Liver (tissue), 9 donors: ENCODE data around the gene GABBR2. TPM values are rescaled to one million over a fixed set of nuclear protein-coding genes. Genes with fewer than 3 reads are reported as not detected.

Source experiments
- DNase-seq: peaks from one replicate; pipeline ENCODE4 v3.0.0-alpha.2; 2017; ENCODE audit warnings: low spot score
- H3K27ac ChIP-seq, 2 donors: one replicate each; pipeline ENCODE4 v1.7.0; 2013; ENCODE audit warnings: inconsistent platforms in 2 of 2, low read length in 2 of 2, control low read depth in 1 of 2, low read depth in 1 of 2, mild to moderate bottlenecking in 1 of 2
- H3K27me3 ChIP-seq, 4 donors: one replicate each; pipeline versions ENCODE4 v1.6.1 to v1.7.0; 2013; ENCODE audit warnings: low read length in 3 of 4, inconsistent platforms in 1 of 4, mild to moderate bottlenecking in 1 of 4, moderate library complexity in 1 of 4; ENCODE audit not compliant: control insufficient read depth in 4 of 4, insufficient read depth in 4 of 4
- H3K36me3 ChIP-seq, 4 donors: one replicate each; pipeline versions ENCODE4 v1.6.1 to v1.7.0; 2013; ENCODE audit warnings: low read length in 3 of 4, mild to moderate bottlenecking in 3 of 4, low read depth in 1 of 4, moderate library complexity in 1 of 4; ENCODE audit not compliant: control insufficient read depth in 4 of 4, insufficient read depth in 3 of 4
- H3K4me1 ChIP-seq, 4 donors: one replicate each; pipeline versions ENCODE4 v1.6.1 to v1.7.0; 2013; ENCODE audit warnings: low read length in 3 of 4, mild to moderate bottlenecking in 3 of 4, moderate library complexity in 1 of 4; ENCODE audit not compliant: control insufficient read depth in 4 of 4, insufficient read depth in 4 of 4
- H3K4me3 ChIP-seq, 3 donors: one replicate each; pipeline versions ENCODE4 v1.6.1 to v1.7.0; 2013; ENCODE audit warnings: low read length in 3 of 3, control low read depth in 1 of 3, low read depth in 1 of 3, mild to moderate bottlenecking in 1 of 3
- H3K9ac ChIP-seq, 2 donors: one replicate each; pipeline ENCODE4 v1.7.0; 2013; ENCODE audit warnings: low read length in 2 of 2, mild to moderate bottlenecking in 2 of 2, moderate library complexity in 2 of 2, control low read depth in 1 of 2, low read depth in 1 of 2
- H3K9me3 ChIP-seq, 4 donors: one replicate each; pipeline versions ENCODE4 v1.6.1 to v1.7.0; 2013; ENCODE audit warnings: low read length in 3 of 4; ENCODE audit not compliant: control insufficient read depth in 4 of 4
- ATF3 ChIP-seq: IDR thresholded peaks from 2 replicates; pipeline ENCODE4 v1.6.1; 2016; ENCODE audit warnings: antibody characterized with exemption
- CTCF ChIP-seq: fragments of 150-350 bp; IDR thresholded peaks from 2 replicates; pipeline ENCODE4 v1.5.1; 2017; ENCODE audit warnings: improper control_type of control experiment, low read depth, low read length; ENCODE audit not compliant: missing input control
- EGR1 ChIP-seq, 2 donors: IDR thresholded peaks; 2 replicates each; pipeline ENCODE4 v1.6.1; 2016 to 2018; ENCODE audit warnings: antibody characterized with exemption in 2 of 2, low read depth in 2 of 2
- FOXA1 ChIP-seq: IDR thresholded peaks from 2 replicates; pipeline ENCODE4 v1.6.1; 2016; ENCODE audit warnings: antibody characterized with exemption
- FOXA2 ChIP-seq: IDR thresholded peaks from 2 replicates; pipeline ENCODE4 v1.6.1; 2016; ENCODE audit warnings: antibody characterized with exemption
- GABPA ChIP-seq, 2 donors: IDR thresholded peaks in 1 of 2; conservative IDR thresholded peaks in 1 of 2; 2 replicates each; pipeline ENCODE4 v1.6.1; 2016; ENCODE audit warnings: antibody characterized with exemption in 2 of 2, mild to moderate bottlenecking in 1 of 2, moderate library complexity in 1 of 2
- HNF4A ChIP-seq, 2 donors: conservative IDR thresholded peaks; 2 replicates each; pipeline ENCODE4 v1.6.1; 2016; ENCODE audit warnings: antibody characterized with exemption in 2 of 2, mild to moderate bottlenecking in 2 of 2
- HNF4G ChIP-seq: IDR thresholded peaks from 2 replicates; pipeline ENCODE4 v1.6.1; 2016; ENCODE audit warnings: antibody characterized with exemption
- RAD21 ChIP-seq, 2 donors: IDR thresholded peaks; 2 replicates each; pipeline ENCODE4 v1.6.1; 2016; ENCODE audit warnings: antibody characterized with exemption in 2 of 2, mild to moderate bottlenecking in 2 of 2
- REST ChIP-seq: IDR thresholded peaks from 2 replicates; pipeline ENCODE4 v1.6.1; 2016; ENCODE audit warnings: antibody characterized with exemption, mild to moderate bottlenecking
- SP1 ChIP-seq: IDR thresholded peaks from 2 replicates; pipeline ENCODE4 v1.6.1; 2018; ENCODE audit warnings: antibody characterized with exemption, mild to moderate bottlenecking
- TAF1 ChIP-seq: conservative IDR thresholded peaks from 2 replicates; pipeline ENCODE4 v1.6.1; 2016; ENCODE audit warnings: antibody characterized with exemption, mild to moderate bottlenecking
- YY1 ChIP-seq: IDR thresholded peaks from 2 replicates; pipeline ENCODE4 v1.6.1; 2016; ENCODE audit warnings: antibody characterized with exemption, mild to moderate bottlenecking
- ZBTB33 ChIP-seq: IDR thresholded peaks from 2 replicates; pipeline ENCODE4 v1.6.1; 2016; ENCODE audit warnings: antibody characterized with exemption
- WGBS: extraction: QIAGEN DNeasy Blood & Tissue Kit; methylation state at CpG from one replicate; pipeline ENCODE4 v1.1.7; 2013; 5-methylcytosine and 5-hydroxymethylcytosine counted together
- polyA plus RNA-seq, 2 donors: library from polyadenylated mRNA; stranded (reverse) in 1 of 2; unstranded in 1 of 2; fragments of 200-250 nt in 1 of 2; fragments of >200 nt in 1 of 2; fragmentation: Nextera tagmentation in 1 of 2; extraction: Ambion mirVana in 1 of 2; gene quantifications; one replicate each; pipeline versions ENCODE4 v1.2.1 to v1.2.3, GENCODE V29; 2013 to 2015
- total RNA-seq, 2 donors: library from RNA; depleted of rRNA; stranded (reverse); fragments of >200 nt; gene quantifications; one replicate each; pipeline ENCODE4 v1.2.3, GENCODE V29; 2014
- donor health status: healthy.
- donor health status: healthy.
- donor health status: healthy.
- donor health status: healthy.
- donor health status: healthy.

The GABBR2 gene
- total and polyA plus RNA-seq, 4 donors = 0.03 to 0.23 (median 0.08) TPM; not detected in 1

- H3K9me3 ChIP-seq = no peaks in the 10 kb centered on the region
- WGBS = 31% methylated on average over 3 of the region's 3 CpGs
Observed at GRCh38 chr9:98491828-98492227, 216.9 kb downstream of the GABBR2 start.

GRCh38 chr9:98491231-98491651, 217.5 kb downstream of the GABBR2 start:
- Histone ChIP-seq H3K27me3 (no peaks in the 10 kb centered on the region), H3K27ac (peak overlapping the region in 1 of 2 donors; percentile 15)
- 25% methylated on average over 3 of the region's 3 CpGs for WGBS
- TF ChIP-seq TAF1 (no peak), FOXA1 (peak; percentile 62), HNF4A (conservative IDR thresholded peaks at IDR 0.05) (peak; percentile 72 to 91), HNF4G (peak; percentile 37), ZBTB33 (peak; percentile 64), GABPA (IDR thresholded peaks at IDR 0.05 in 1 of 2, conservative IDR thresholded peaks at IDR 0.05 in 1 of 2) (no peak), RAD21 (IDR thresholded peaks at IDR 0.05) (peak; percentile 15 to 45), EGR1 (IDR thresholded peaks at IDR 0.05; ENCODE audit: low read depth in 2 of 2) (no peak), YY1 (peak; percentile 40), SP1 (peak; percentile 77)

More at GRCh38 chr9:98491828-98492227, 216.9 kb downstream of the GABBR2 start:
- no peak overlapping the region for H3K9ac ChIP-seq
- H3K36me3 ChIP-seq = no peaks in the 10 kb centered on the region
- DNase-seq = no peak
- H3K4me1 ChIP-seq = peaks cover 0 to 20% (median 12%) of the 10 kb centered on the region in 4 donors
- H3K4me3 ChIP-seq = no peak overlapping the region
- no peaks in the 10 kb centered on the region for H3K27me3 ChIP-seq
- TF ChIP-seq SP1 (no peak), HNF4G (no peak), TAF1 (no peak), CTCF (no peak), GABPA (IDR thresholded peaks at IDR 0.05 in 1 of 2, conservative IDR thresholded peaks at IDR 0.05 in 1 of 2) (no peak), YY1 (no peak), ATF3 (no peak), HNF4A (conservative IDR thresholded peaks at IDR 0.05) (no peak), EGR1 (IDR thresholded peaks at IDR 0.05; ENCODE audit: low read depth in 2 of 2) (no peak), FOXA2 (no peak), FOXA1 (no peak), REST (no peak)
- no peak overlapping the region for H3K27ac ChIP-seq

More at GRCh38 chr9:98491231-98491651, 217.5 kb downstream of the GABBR2 start:
- H3K9ac ChIP-seq = no peak overlapping the region
- H3K36me3 ChIP-seq = no peaks in the 10 kb centered on the region
- DNase-seq = no peak
- no peak overlapping the region for H3K4me3 ChIP-seq
- H3K4me1 ChIP-seq = peaks cover 0 to 20% (median 12%) of the 10 kb centered on the region in 4 donors
- no peaks in the 10 kb centered on the region for H3K9me3 ChIP-seq
